ENCODE results near the gene M6PR.
"Not testable (repeated sequence)": the region's sequence is repeated elsewhere in the genome, so short reads cannot be mapped to it uniquely, and the experiment has no call there.

- not testable (repeated sequence) for TF ChIP-seq CTCF (IDR thresholded peaks at IDR 0.05); ZFX (IDR thresholded peaks at IDR 0.05; ENCODE audit: borderline replicate concordance)
Measured at GRCh38 chr12:8930655-8931323, 18.7 kb downstream of the M6PR start.

Measured in 22Rv1 (cell line).